ENCODE results near the gene RNASE1. TPM values are rescaled to one million over a fixed set of nuclear protein-coding genes. Genes with fewer than 3 reads are reported as not detected.
"Not testable (repeated sequence)": the region's sequence is repeated elsewhere in the genome, so short reads cannot be mapped to it uniquely, and the experiment has no call there.

Gene RNASE1
- total and polyA plus RNA-seq, 10 of the 15 experiments (the other 5 are each of a cell fraction or from before 2014, with no cell fraction given), result 0.11 to 0.72 (median 0.38) TPM; not detected in 7

DNA sequence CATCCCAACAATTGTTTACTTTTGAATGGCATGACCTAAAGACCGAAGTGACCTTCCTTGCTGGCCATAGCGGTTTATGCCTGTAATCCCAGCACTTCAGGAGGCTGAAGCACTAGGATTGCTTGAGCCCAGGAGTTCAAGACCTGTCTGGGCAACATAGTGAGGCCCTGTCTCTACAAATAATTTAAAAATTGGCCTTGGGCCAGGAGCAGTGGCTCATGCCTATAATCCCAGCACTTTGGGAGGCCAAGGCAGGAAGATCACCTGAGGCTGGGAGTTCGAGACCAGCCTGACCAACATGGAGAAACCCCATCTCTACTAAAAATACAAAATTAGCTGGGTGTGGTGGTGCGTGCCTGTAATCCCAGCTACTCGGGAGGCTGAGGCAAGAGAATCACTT, 43.2 kb downstream of the RNASE1 start:
- H3K36me3 ChIP-seq (ENCODE audit: control insufficient read depth in 2 of 2, insufficient read depth in 2 of 2, low read length in 1 of 2); H3K4me1 ChIP-seq (ENCODE audit: control insufficient read depth, insufficient read depth, low read length); POLR2A ChIA-PET; BruUV-seq (replicated peaks); H4K20me1 ChIP-seq (ENCODE audit: control insufficient read depth, insufficient read depth); H3K27me3 ChIP-seq (replicated peaks in 1 of 2; ENCODE audit: control insufficient read depth in 2 of 2, insufficient read depth in 2 of 2, low read length in 1 of 2); H2AFZ ChIP-seq (ENCODE audit: control insufficient read depth, low read depth, low read length); H3K4me3 ChIP-seq; H3K4me2 ChIP-seq (ENCODE audit: control insufficient read depth, insufficient read depth); ATAC-seq; H3K9me3 ChIP-seq (replicated peaks; ENCODE audit: control insufficient read depth, insufficient read depth, low read length); H3K27ac ChIP-seq (ENCODE audit: control insufficient read depth, insufficient read depth); in situ Hi-C loops (cut with MboI); H3K9ac ChIP-seq (ENCODE audit: control insufficient read depth, insufficient read depth, low read length); DNase-seq (ENCODE audit: low read depth, low spot score); H3K79me2 ChIP-seq (ENCODE audit: control insufficient read depth, insufficient read depth, low read length); FAIRE-seq: not testable (repeated sequence)
- ChIA-PET CTCF (interaction anchor here (1.5 to 1.9 kb wide), 2 partner anchors 96 to 98 kb away, joined by 4 to 21 read pairs (median 7); no protein-coding TSS in a partner anchor), RAD21 (ENCODE audit: unreplicated experiment) (interaction anchor here (1.3 kb wide), 1 partner anchor 63 kb away, joined by 4 read pairs; no protein-coding TSS in a partner anchor), SMC1A (ENCODE audit: uncharacterized antibody, unreplicated experiment) (interaction anchor here (0.7 to 3.5 kb wide), 6 partner anchors 7 to 96 kb away, joined by 3 to 15 read pairs (median 4); partner anchors contain the start of gene RNASE6)
- intact Hi-C loops (cut with micrococcal nuclease; ENCODE audit: unreplicated experiment), result loop anchor here (5.0 kb wide), 1 partner anchor 62 kb away; no protein-coding TSS in a partner anchor
- WGBS (ENCODE audit: insufficient coverage, insufficient replicate concordance, low lambda C conversion rate, missing lambda C conversion rate), result 80% methylated on average over 5 of the region's 5 CpGs

- Histone ChIP-seq H3K79me2 (ENCODE audit: control insufficient read depth, insufficient read depth, low read length) (no peaks in the 10 kb centered on the region), H3K4me1 (ENCODE audit: control insufficient read depth, insufficient read depth, low read length) (no peaks in the 10 kb centered on the region), H4K20me1 (ENCODE audit: control insufficient read depth, insufficient read depth) (no peaks in the 10 kb centered on the region), H3K36me3 (ENCODE audit: control insufficient read depth in 2 of 2, insufficient read depth in 2 of 2, low read length in 1 of 2) (no peaks in the 10 kb centered on the region), H3K27ac (ENCODE audit: control insufficient read depth, insufficient read depth) (no peak overlapping the region), H3K9me3 (replicated peaks; ENCODE audit: control insufficient read depth, insufficient read depth, low read length) (no peaks in the 10 kb centered on the region; the same call in 2 of the 3 replicates), H3K4me2 (ENCODE audit: control insufficient read depth, insufficient read depth) (no peak overlapping the region), H3K9ac (ENCODE audit: control insufficient read depth, insufficient read depth, low read length) (no peak overlapping the region), H3K27me3 (replicated peaks in 1 of 2; ENCODE audit: control insufficient read depth in 2 of 2, insufficient read depth in 2 of 2, low read length in 1 of 2) (no peaks in the 10 kb centered on the region), H3K4me3 (no peak overlapping the region), H2AFZ (ENCODE audit: control insufficient read depth, low read depth, low read length) (no peak overlapping the region)
- RAD21 ChIA-PET (ENCODE audit: unreplicated experiment), result interaction anchor here (0.6 to 1.5 kb wide), 9 partner anchors 23 to 383 kb away, joined by 3 to 10 read pairs (median 4); partner anchors contain the start of gene RNASE6
- DNase-seq (ENCODE audit: low read depth, low spot score) (no peak), ATAC-seq (peak; percentile 74), FAIRE-seq (no peak)
- WGBS (ENCODE audit: insufficient coverage, insufficient replicate concordance, low lambda C conversion rate, missing lambda C conversion rate), result 1% methylated on average over 4 of the region's 4 CpGs
- no TSS peak for BruUV-seq (replicated peaks)
- SMC1A ChIA-PET (ENCODE audit: uncharacterized antibody, unreplicated experiment), result interaction anchor here (0.6 to 3.5 kb wide), 12 partner anchors 23 to 416 kb away, joined by 3 to 15 read pairs (median 4); partner anchors contain the start of gene RNASE6
- CTCF ChIA-PET, result interaction anchor here (0.5 to 2.7 kb wide), 26 partner anchors 9 to 286 kb away, joined by 3 to 21 read pairs (median 4); partner anchors contain the start of gene RNASE6
- in situ Hi-C loops (cut with MboI), result no loop called here
- peak; percentile 49 for TF ChIP-seq ZBTB40 (IDR thresholded peaks at IDR 0.05; ENCODE audit: borderline replicate concordance)
- peak; percentile 75 for TF ChIP-seq RAD21 (IDR thresholded peaks at IDR 0.05; ENCODE audit: insufficient read depth, low read depth, low read length)
- peak; percentile 43 to 62 (median 54); a peak in 5 of 6 replicates for TF ChIP-seq CTCF (IDR thresholded peaks at IDR 0.05 in 2 of 3, conservative IDR thresholded peaks at IDR 0.05 in 1 of 3; ENCODE audit: control insufficient read depth in 2 of 3, extremely low read depth in 1 of 3, insufficient read depth in 1 of 3, low read depth in 3 of 3, low read length in 3 of 3)
- TF ChIP-seq, protein P1, sequence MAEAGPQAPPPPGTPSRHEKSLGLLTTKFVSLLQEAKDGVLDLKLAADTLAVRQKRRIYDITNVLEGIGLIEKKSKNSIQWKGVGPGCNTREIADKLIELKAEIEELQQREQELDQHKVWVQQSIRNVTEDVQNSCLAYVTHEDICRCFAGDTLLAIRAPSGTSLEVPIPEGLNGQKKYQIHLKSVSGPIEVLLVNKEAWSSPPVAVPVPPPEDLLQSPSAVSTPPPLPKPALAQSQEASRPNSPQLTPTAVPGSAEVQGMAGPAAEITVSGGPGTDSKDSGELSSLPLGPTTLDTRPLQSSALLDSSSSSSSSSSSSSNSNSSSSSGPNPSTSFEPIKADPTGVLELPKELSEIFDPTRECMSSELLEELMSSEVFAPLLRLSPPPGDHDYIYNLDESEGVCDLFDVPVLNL (IDR thresholded peaks at IDR 0.05; ENCODE audit: low read depth, low read length), result no peak
- peak; percentile 64 for TF ChIP-seq SMC3 (IDR thresholded peaks at IDR 0.05; ENCODE audit: borderline replicate concordance, low read length)
- POLR2A ChIA-PET, result no interaction called here
- intact Hi-C loops (cut with micrococcal nuclease; ENCODE audit: unreplicated experiment), result loop anchor here (1.0 to 5.0 kb wide), 2 partner anchors 61 to 97 kb away; no protein-coding TSS in a partner anchor
Measured at GRCh38 chr14:20757965-20758364, 44.7 kb downstream of the RNASE1 start.

Measured in GM12878 (cell line).